SH-SY5Y (cell line): ENCODE results near the gene PLEKHG5.

Experiments used
- GATA2 ChIP-seq: IDR thresholded peaks from 2 replicates; pipeline ENCODE4 v1.6.1; 2011; ENCODE audit warnings: mild to moderate bottlenecking, low read depth, low read length
- GATA3 ChIP-seq: IDR thresholded peaks from 2 replicates; pipeline ENCODE4 v1.6.1; 2011; ENCODE audit warnings: low read depth, mild to moderate bottlenecking, low read length, moderate library complexity

GRCh38 chr1:6483761-6484117 lies 7.7 kb downstream of the PLEKHG5 start:
- TF ChIP-seq GATA2, result no peak
- TF ChIP-seq GATA3, result no peak
